HepG2 (cell line): Measurements from ENCODE around the gene PMVK. TPM values are rescaled to one million over a fixed set of nuclear protein-coding genes. Genes with fewer than 3 reads are reported as not detected.
A peak's percentile ranks its signal among the peaks of the same experiment; 100 is the strongest.

Experiments
- FOXA1 ChIP-seq, 2 experiments: fragments of 450-650 bp in 1 of 2; sonication (generic) in 1 of 2; formaldehyde crosslinking in 1 of 2; IDR thresholded peaks; 2 replicates each; pipeline versions ENCODE4 v1.4.0 to v1.6.1; 2016 to 2020; ENCODE audit warnings: missing genetic modification reagents in 1 of 2
- MATR3 ChIP-seq: sonication (generic); formaldehyde crosslinking; IDR thresholded peaks from 2 replicates; pipeline ENCODE4 v1.4.0; 2020; ENCODE audit warnings: missing genetic modification reagents
- NRL ChIP-seq: sonication (generic); formaldehyde crosslinking; IDR thresholded peaks from 2 replicates; pipeline ENCODE4 v1.5.0; 2020; ENCODE audit warnings: missing genetic modification reagents, mild to moderate bottlenecking, moderate library complexity, borderline replicate concordance
- RBM39 ChIP-seq: fragments of 200-400 bp; formaldehyde crosslinking; IDR thresholded peaks from one replicate; pipeline ENCODE4 v1.6.1; 2018; ENCODE audit warnings: antibody characterized with exemption, mild to moderate bottlenecking, low read depth, low read length; ENCODE audit not compliant: poor library complexity, severe bottlenecking
- YY1 ChIP-seq: IDR thresholded peaks from 2 replicates; pipeline ENCODE4 v1.6.1; 2011; ENCODE audit warnings: low read length, low read depth, moderate library complexity, mild to moderate bottlenecking; ENCODE audit not compliant: insufficient read depth, insufficient replicate concordance
- ZBTB33 ChIP-seq: sonication (generic); formaldehyde crosslinking; IDR thresholded peaks from 2 replicates; pipeline ENCODE4 v1.4.0; 2020; ENCODE audit warnings: missing genetic modification reagents
- ZBTB42 ChIP-seq: sonication (generic); formaldehyde crosslinking; IDR thresholded peaks from 2 replicates; pipeline ENCODE4 v1.5.0; 2020; ENCODE audit warnings: mild to moderate bottlenecking, missing genetic modification reagents
- ZNF431 ChIP-seq: sonication (generic); formaldehyde crosslinking; IDR thresholded peaks from 2 replicates; pipeline ENCODE4 v1.9.0; 2022; ENCODE audit warnings: missing genetic modification reagents, low read depth, mild to moderate bottlenecking, borderline replicate concordance
- ZNF550 ChIP-seq: sonication (generic); formaldehyde crosslinking; IDR thresholded peaks from 2 replicates; pipeline ENCODE4 v1.4.0; 2020; ENCODE audit warnings: mild to moderate bottlenecking, missing genetic modification reagents, borderline replicate concordance
- ZNF891 ChIP-seq: sonication (generic); formaldehyde crosslinking; IDR thresholded peaks from 2 replicates; pipeline ENCODE4 v1.5.0; 2020; ENCODE audit warnings: mild to moderate bottlenecking, missing genetic modification reagents
- ZSCAN5A ChIP-seq: sonication (generic); formaldehyde crosslinking; IDR thresholded peaks from 2 replicates; pipeline ENCODE4 v1.8.0; 2022; ENCODE audit warnings: mild to moderate bottlenecking, missing genetic modification reagents, borderline replicate concordance
- polyA plus RNA-seq, 8 experiments: library from polyadenylated mRNA; depleted of rRNA in 3 of 8; stranded (reverse) in 7 of 8; unstranded in 1 of 8; fragments of >200 nt; fragmentation: Illumina TruSeq in 4 of 8; extraction: Trizol in 4 of 8; gene quantifications; 2 replicates each; pipeline versions ENCODE4 v1.2.1 to v1.2.3, GENCODE V29; 2011 to 2016; ENCODE audit warnings: low read depth in 4 of 8, missing spikeins in 1 of 8, mixed read lengths in 1 of 8; ENCODE audit not compliant: insufficient read depth in 1 of 8
- total RNA-seq, 5 experiments: library from RNA; depleted of rRNA; stranded (reverse); fragments of >200 nt; fragmentation: Illumina TruSeq; extraction: Trizol; gene quantifications; 2 replicates each; pipeline ENCODE4 v1.2.3, GENCODE V29; 2016; ENCODE audit warnings: low read depth in 1 of 5
- TF ChIP-seq, protein P1 (sequence below): sonication (generic); formaldehyde crosslinking; IDR thresholded peaks from 2 replicates; pipeline ENCODE4 v1.4.0; 2020; ENCODE audit warnings: mild to moderate bottlenecking, missing genetic modification reagents, borderline replicate concordance
- TF ChIP-seq, protein P2 (sequence below): fragments of 450-650 bp; IDR thresholded peaks from 2 replicates; pipeline ENCODE4 v1.6.1; 2017; ENCODE audit warnings: mild to moderate bottlenecking
- TF ChIP-seq, protein P3 (sequence below): sonication (generic); formaldehyde crosslinking; IDR thresholded peaks from 2 replicates; pipeline ENCODE4 v1.5.0; 2020; ENCODE audit warnings: mild to moderate bottlenecking, missing genetic modification reagents
- TF ChIP-seq, protein P4 (sequence below): sonication (generic); formaldehyde crosslinking; IDR thresholded peaks from 2 replicates; pipeline ENCODE4 v1.4.0; 2020; ENCODE audit warnings: missing genetic modification reagents, borderline replicate concordance

PMVK gene
- total and polyA plus RNA-seq, 2 of the 13 experiments (the other 11 are each of a cell fraction or from before 2014, with no cell fraction given), result 3.9 to 12.6 TPM

GRCh38 chr1:154936555-154937084 is at the start of gene PMVK (continued):
- TF ChIP-seq NRL (CRISPR knock-in tag) (peak; percentile 99), ZBTB33 (CRISPR knock-in tag) (peak; percentile 61), ZNF891 (CRISPR knock-in tag) (peak; percentile 99), ZSCAN5A (CRISPR knock-in tag) (peak; percentile 98), ZBTB42 (CRISPR knock-in tag) (peak; percentile 85; the same call in 1 of the 2 replicates), RBM39 (no peak), YY1 (peak; percentile 74), FOXA1 (IDR thresholded peaks at IDR 0.05) (no peak), FOXA1 (CRISPR knock-in tag; IDR thresholded peaks at IDR 0.05) (0 out of 2 replicates have a peak, but pooled peaks have one; percentile 9), ZNF431 (CRISPR knock-in tag) (peak; percentile 96), MATR3 (no peak), ZNF550 (CRISPR knock-in tag) (no peak)
- TF ChIP-seq, protein P1, sequence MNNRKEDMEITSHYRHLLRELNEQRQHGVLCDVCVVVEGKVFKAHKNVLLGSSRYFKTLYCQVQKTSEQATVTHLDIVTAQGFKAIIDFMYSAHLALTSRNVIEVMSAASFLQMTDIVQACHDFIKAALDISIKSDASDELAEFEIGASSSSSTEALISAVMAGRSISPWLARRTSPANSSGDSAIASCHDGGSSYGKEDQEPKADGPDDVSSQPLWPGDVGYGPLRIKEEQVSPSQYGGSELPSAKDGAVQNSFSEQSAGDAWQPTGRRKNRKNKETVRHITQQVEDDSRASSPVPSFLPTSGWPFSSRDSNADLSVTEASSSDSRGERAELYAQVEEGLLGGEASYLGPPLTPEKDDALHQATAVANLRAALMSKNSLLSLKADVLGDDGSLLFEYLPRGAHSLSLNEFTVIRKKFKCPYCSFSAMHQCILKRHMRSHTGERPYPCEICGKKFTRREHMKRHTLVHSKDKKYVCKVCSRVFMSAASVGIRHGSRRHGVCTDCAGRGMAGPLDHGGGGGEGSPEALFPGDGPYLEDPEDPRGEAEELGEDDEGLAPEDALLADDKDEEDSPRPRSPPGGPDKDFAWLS (CRISPR knock-in tag), result peak; percentile 97
- TF ChIP-seq, protein P2, sequence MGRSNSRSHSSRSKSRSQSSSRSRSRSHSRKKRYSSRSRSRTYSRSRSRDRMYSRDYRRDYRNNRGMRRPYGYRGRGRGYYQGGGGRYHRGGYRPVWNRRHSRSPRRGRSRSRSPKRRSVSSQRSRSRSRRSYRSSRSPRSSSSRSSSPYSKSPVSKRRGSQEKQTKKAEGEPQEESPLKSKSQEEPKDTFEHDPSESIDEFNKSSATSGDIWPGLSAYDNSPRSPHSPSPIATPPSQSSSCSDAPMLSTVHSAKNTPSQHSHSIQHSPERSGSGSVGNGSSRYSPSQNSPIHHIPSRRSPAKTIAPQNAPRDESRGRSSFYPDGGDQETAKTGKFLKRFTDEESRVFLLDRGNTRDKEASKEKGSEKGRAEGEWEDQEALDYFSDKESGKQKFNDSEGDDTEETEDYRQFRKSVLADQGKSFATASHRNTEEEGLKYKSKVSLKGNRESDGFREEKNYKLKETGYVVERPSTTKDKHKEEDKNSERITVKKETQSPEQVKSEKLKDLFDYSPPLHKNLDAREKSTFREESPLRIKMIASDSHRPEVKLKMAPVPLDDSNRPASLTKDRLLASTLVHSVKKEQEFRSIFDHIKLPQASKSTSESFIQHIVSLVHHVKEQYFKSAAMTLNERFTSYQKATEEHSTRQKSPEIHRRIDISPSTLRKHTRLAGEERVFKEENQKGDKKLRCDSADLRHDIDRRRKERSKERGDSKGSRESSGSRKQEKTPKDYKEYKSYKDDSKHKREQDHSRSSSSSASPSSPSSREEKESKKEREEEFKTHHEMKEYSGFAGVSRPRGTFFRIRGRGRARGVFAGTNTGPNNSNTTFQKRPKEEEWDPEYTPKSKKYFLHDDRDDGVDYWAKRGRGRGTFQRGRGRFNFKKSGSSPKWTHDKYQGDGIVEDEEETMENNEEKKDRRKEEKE, result no peak
- TF ChIP-seq, protein P3, sequence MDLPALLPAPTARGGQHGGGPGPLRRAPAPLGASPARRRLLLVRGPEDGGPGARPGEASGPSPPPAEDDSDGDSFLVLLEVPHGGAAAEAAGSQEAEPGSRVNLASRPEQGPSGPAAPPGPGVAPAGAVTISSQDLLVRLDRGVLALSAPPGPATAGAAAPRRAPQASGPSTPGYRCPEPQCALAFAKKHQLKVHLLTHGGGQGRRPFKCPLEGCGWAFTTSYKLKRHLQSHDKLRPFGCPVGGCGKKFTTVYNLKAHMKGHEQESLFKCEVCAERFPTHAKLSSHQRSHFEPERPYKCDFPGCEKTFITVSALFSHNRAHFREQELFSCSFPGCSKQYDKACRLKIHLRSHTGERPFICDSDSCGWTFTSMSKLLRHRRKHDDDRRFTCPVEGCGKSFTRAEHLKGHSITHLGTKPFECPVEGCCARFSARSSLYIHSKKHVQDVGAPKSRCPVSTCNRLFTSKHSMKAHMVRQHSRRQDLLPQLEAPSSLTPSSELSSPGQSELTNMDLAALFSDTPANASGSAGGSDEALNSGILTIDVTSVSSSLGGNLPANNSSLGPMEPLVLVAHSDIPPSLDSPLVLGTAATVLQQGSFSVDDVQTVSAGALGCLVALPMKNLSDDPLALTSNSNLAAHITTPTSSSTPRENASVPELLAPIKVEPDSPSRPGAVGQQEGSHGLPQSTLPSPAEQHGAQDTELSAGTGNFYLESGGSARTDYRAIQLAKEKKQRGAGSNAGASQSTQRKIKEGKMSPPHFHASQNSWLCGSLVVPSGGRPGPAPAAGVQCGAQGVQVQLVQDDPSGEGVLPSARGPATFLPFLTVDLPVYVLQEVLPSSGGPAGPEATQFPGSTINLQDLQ (CRISPR knock-in tag), result peak; percentile 89; the same call in 1 of the 2 replicates
- TF ChIP-seq, protein P4, sequence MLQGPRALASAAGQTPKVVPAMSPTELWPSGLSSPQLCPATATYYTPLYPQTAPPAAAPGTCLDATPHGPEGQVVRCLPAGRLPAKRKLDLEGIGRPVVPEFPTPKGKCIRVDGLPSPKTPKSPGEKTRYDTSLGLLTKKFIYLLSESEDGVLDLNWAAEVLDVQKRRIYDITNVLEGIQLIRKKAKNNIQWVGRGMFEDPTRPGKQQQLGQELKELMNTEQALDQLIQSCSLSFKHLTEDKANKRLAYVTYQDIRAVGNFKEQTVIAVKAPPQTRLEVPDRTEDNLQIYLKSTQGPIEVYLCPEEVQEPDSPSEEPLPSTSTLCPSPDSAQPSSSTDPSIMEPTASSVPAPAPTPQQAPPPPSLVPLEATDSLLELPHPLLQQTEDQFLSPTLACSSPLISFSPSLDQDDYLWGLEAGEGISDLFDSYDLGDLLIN, result peak; percentile 21; the same call in 1 of the 2 replicates
